Glutamatergic neuron (in vitro differentiated cells): Measurements from ENCODE around the gene CCL15. TPM values are rescaled to one million over a fixed set of nuclear protein-coding genes. Genes with fewer than 3 reads are reported as not detected.

Experiments used
- DNase-seq: peaks from one replicate; pipeline ENCODE4 v3.0.0; 2022
- H3K27ac Mint-ChIP-seq: one replicate; pipeline ENCODE4 v1.8.0; 2020; ENCODE audit warnings: mild to moderate bottlenecking, mixed read lengths, inconsistent platforms; ENCODE audit not compliant: unreplicated experiment
- H3K27me3 Mint-ChIP-seq: one replicate; pipeline ENCODE4 v1.8.0; 2020; ENCODE audit warnings: mild to moderate bottlenecking, moderate library complexity, mixed read lengths, inconsistent platforms; ENCODE audit not compliant: unreplicated experiment
- H3K36me3 Mint-ChIP-seq: one replicate; pipeline ENCODE4 v1.8.0; 2020; ENCODE audit warnings: mild to moderate bottlenecking, mixed read lengths, inconsistent platforms; ENCODE audit not compliant: unreplicated experiment
- H3K4me1 Mint-ChIP-seq: one replicate; pipeline ENCODE4 v1.8.0; 2020; ENCODE audit warnings: mild to moderate bottlenecking, low read depth, mixed read lengths, inconsistent platforms; ENCODE audit not compliant: unreplicated experiment
- H3K4me3 Mint-ChIP-seq: one replicate; pipeline ENCODE4 v1.8.0; 2020; ENCODE audit warnings: mild to moderate bottlenecking, mixed read lengths, inconsistent platforms; ENCODE audit not compliant: unreplicated experiment
- H3K9me3 Mint-ChIP-seq: one replicate; pipeline ENCODE4 v1.8.0; 2020; ENCODE audit warnings: mild to moderate bottlenecking, moderate library complexity, mixed read lengths, inconsistent platforms; ENCODE audit not compliant: unreplicated experiment
- total RNA-seq: library from RNA; stranded (reverse); fragmentation: NEBNext Ultra II Directional; extraction: Animal tissue kit (Norgen Biotek cat#: 25700); gene quantifications from one replicate; pipeline ENCODE4 v1.2.1, GENCODE V29; 2021; ENCODE audit not compliant: unreplicated experiment
- TF ChIP-seq, protein P1 (sequence below): fragments of 200-600 bp; sonication (generic); IDR thresholded peaks from one replicate; pipeline ENCODE4 v1.5.0; 2021; ENCODE audit not compliant: partially characterized antibody, unreplicated experiment

The CCL15 gene
- total RNA-seq, 1 donor from 2014 or later: not detected

GRCh38 chr17:35982409-35983191 is 18.8 kb downstream of the CCL15 start:
- DNase-seq: no peak
- TF ChIP-seq, protein P1, sequence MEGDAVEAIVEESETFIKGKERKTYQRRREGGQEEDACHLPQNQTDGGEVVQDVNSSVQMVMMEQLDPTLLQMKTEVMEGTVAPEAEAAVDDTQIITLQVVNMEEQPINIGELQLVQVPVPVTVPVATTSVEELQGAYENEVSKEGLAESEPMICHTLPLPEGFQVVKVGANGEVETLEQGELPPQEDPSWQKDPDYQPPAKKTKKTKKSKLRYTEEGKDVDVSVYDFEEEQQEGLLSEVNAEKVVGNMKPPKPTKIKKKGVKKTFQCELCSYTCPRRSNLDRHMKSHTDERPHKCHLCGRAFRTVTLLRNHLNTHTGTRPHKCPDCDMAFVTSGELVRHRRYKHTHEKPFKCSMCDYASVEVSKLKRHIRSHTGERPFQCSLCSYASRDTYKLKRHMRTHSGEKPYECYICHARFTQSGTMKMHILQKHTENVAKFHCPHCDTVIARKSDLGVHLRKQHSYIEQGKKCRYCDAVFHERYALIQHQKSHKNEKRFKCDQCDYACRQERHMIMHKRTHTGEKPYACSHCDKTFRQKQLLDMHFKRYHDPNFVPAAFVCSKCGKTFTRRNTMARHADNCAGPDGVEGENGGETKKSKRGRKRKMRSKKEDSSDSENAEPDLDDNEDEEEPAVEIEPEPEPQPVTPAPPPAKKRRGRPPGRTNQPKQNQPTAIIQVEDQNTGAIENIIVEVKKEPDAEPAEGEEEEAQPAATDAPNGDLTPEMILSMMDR: no peak
- no peak overlapping the region for H3K4me3 Mint-ChIP-seq
- no peaks in the 10 kb centered on the region for H3K36me3 Mint-ChIP-seq
- no peak overlapping the region for H3K27ac Mint-ChIP-seq
- H3K9me3 Mint-ChIP-seq: no peaks in the 10 kb centered on the region
- H3K4me1 Mint-ChIP-seq: no peaks in the 10 kb centered on the region
- H3K27me3 Mint-ChIP-seq: peaks cover 4% of the 10 kb centered on the region

DNA sequence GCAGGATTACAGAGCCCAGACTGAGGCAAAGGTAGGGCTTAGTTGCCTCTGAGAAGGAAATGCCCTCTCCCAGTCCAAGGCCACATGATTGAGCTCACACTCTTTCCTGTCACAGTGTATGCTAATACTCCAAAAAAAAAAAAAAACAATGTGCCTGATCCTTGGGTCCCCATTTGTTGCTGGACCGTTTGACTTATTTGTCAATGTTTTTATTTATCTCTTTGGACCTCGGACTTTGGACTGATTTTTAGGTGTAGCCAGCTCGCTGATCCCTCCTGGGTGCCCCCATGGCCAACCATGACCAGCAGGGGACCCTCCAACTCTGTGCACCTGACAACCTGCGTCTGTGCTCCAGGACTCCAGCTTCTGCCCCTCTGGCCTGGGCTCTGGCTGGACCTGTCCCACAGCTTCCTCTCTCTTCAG is 19.4 kb downstream of the CCL15 start:
- TF ChIP-seq, protein P1: no peak
- no peak for DNase-seq
- no peaks in the 10 kb centered on the region for H3K4me1 Mint-ChIP-seq
- H3K4me3 Mint-ChIP-seq: no peak overlapping the region
- H3K27ac Mint-ChIP-seq: no peak overlapping the region
- H3K27me3 Mint-ChIP-seq: peaks cover 4% of the 10 kb centered on the region
- H3K9me3 Mint-ChIP-seq: no peaks in the 10 kb centered on the region
- no peaks in the 10 kb centered on the region for H3K36me3 Mint-ChIP-seq

GRCh38 chr17:35981246-35981645 is 20.1 kb downstream of the CCL15 start, which contains the start of gene CCL16:
CCL16 (minus strand) TSS chr17:35981497; CDS start chr17:35981420, 77 bp downstream.
- Mint-ChIP-seq H3K9me3 (no peaks in the 10 kb centered on the region), H3K36me3 (no peaks in the 10 kb centered on the region), H3K4me3 (no peak within 1 kb of the TSS), H3K27me3 (peaks cover 4% of the 10 kb centered on the region), H3K4me1 (no peaks in the 10 kb centered on the region), H3K27ac (no peak within 1 kb of the TSS)
- TF ChIP-seq, protein P1: no peak
- no peak for DNase-seq

DNA sequence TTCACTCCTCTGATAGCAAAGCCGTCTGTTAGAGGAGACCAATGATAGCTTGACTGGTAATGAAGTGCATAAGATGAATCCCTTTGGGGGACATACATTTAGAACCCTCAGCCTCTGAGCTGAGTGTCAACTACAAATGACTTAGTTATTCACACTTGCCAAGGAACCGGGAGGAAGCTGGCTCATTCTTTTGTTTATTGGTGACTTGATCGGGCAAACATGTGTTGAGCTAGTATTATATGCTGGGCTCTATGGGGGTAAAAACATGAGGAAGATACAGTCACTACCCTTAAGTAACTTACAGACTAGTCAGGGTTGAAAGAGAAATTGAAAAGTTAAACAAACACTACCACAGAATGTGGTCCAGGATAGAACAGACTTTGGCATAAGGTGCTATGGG is 23.0 kb downstream of the CCL15 start:
- TF ChIP-seq, protein P1: no peak
- Mint-ChIP-seq H3K4me1 (no peaks in the 10 kb centered on the region), H3K27ac (no peak overlapping the region), H3K36me3 (no peaks in the 10 kb centered on the region), H3K9me3 (no peaks in the 10 kb centered on the region), H3K4me3 (no peak overlapping the region), H3K27me3 (peaks cover 4% of the 10 kb centered on the region)
- no peak for DNase-seq

- Mint-ChIP-seq H3K27me3 (peaks cover 4% of the 10 kb centered on the region), H3K27ac (no peak overlapping the region), H3K9me3 (no peaks in the 10 kb centered on the region), H3K4me1 (no peaks in the 10 kb centered on the region), H3K4me3 (no peak overlapping the region), H3K36me3 (no peaks in the 10 kb centered on the region)
- DNase-seq: no peak
- TF ChIP-seq, protein P1: no peak
Observed at GRCh38 chr17:35977509-35977908, 23.8 kb downstream of the CCL15 start.
